COLO668 (cell line): Measurements from ENCODE around the gene CCDC197.

Source experiments
- DNase-seq: peaks from one replicate; lab custom pipeline; 2025; ENCODE audit not compliant: unreplicated experiment; lab: John Stamatoyannopoulos, UW

CCDC197 gene

DNA sequence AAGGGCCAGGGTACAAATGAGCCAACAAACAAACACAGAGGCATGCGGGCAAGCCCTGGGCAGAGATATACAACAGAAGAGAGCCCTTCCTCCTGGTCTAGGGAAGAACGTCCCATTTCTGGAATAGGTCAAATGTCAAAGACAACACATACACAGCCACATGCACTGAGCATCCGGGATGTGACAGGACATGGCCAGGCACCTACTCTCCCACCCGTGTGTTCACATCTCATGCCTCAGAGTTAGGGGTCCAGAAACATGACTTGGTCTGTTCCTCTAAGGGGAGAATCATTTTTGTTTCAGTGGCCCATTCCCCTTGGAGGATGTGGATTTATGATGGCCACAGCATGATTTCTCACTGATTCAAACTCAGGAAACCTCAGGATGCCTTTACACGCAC is 19.9 kb upstream of the CCDC197 start:
- DNase-seq: no peak

DNA sequence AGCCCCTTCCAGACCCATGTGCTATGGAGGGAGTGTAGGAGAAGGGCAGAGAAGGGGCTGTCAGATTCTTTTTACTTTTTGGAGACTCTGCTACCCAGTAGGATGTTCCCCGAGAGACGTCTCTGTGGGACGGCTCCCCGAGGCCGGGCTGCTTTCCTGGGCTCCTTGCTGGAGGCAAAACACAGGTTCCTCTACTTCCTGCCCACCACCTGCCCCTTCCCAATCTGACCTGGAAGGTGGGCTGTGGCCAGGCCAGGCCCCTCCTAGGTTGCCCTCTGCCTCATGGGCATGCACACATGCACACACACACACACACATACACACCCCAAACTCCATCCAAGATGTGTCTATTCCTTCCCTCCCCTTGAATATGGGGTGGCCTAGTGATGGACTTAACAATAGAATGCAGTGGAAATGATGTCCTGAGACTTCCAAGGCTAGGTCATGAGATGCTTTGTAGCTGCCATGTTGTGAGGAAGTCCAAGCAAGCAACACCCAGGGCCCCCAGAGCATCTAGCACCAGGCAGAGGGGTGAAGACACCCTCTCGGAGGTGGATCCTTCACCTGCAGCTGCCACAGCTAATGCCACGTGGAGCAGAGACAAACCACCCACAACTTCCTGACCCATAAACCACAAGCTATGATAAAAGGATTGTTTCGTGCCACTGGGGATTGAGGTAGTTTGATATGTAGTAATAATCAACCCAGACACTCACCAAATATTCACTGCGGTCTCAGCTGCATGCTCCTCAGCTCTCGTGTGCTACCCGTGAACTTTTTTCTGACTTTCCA is 19.1 kb upstream of the CCDC197 start:
- no peak for DNase-seq

DNA sequence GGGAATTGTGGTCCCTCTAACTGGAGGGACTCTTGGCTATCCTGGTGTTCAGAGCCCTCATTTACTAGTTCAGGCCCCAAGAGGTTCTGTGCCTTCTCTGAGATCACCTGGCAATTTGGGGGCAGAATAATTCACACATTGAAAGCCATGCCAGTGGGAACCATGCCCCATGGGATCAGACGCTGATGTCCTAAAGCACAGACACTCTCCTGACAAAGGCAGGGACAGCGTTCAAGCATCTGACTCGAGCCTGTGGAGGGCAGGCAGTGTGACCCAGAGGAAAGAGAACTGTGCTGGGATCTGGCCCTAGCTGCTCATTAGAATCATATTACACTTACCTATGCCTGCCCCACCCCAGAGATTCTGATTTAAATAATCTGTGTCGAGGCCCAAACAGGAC is 18.4 kb upstream of the CCDC197 start:
- DNase-seq: no peak

DNA sequence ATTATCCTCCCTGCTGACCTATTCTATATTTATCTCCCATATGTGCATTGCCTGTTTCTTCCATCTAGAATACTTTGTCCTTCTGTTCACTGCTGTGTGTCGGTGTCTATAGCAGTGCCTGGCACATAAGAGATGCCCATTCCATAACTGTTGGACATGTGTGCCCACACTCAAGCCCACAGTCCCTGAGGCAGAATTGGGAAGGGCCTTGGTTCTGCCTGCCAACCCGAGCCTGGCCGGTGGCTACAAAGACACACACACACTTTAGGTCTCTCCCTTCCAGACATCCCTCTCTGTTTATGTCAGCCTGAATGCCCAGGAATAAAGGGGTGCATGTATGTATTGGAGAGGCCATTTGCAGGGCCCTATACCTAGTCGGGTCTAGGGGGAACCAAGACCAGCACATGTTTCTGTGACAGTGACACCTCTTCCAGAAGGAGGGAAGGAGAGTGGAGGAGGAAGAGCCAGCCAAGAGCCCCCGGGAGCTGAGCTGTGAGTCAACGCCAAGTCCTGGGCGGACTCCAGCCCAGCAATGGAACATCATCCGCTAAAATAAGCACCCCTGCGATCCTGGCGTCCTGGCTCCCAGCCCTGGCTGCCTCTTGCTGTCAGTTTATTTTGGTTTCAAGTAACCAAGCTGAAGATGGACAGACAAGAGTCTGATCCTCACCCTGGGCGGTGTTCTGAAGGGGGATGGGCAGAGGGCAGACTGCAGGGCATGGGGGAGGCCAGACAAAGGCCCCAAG is 16.5 kb upstream of the CCDC197 start:
- DNase-seq: no peak

DNA sequence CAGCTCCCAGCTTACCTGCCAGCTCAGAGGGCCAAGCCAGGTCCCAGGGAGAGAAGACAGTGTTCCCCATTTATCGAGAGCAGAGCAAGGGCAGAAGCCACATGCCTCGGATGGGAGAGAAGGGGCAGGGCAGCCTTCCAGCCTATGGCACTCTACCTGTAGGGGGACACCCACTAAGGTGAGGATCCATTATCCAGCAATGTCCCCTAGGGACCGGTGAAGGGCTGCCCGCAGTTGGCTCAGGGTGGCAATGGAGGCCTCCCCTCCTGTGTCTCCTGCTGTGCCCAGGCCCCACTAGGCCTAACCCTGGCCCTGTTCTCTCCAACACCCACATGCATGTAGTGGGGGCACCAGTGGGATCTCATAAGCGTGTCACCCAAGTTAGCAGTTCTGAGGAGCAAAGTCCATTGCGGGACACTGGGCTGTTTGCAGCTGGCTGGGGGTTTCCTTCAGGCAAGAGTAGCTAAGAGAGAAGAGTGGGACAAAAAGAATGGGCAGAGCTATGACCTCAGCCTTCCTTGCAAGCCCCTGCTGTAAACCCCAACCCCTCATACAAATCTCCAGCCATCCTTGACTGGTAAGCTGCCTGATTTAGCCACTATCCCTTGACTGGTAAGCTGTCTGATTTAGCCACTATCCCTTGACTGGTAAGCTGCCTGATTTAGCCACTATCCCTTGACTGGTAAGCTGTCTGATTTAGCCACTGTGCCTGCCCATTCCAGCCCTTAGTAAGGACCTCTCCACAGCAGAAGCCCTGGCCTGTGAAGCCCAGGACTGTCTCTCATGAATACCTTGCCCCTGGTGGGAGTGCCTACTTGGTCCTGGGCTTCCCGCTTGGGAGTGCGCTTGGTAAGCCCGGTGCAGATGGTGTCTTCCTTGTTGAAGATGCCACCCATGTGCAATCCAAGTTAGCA is 15.5 kb upstream of the CCDC197 start:
- no peak for DNase-seq

DNA sequence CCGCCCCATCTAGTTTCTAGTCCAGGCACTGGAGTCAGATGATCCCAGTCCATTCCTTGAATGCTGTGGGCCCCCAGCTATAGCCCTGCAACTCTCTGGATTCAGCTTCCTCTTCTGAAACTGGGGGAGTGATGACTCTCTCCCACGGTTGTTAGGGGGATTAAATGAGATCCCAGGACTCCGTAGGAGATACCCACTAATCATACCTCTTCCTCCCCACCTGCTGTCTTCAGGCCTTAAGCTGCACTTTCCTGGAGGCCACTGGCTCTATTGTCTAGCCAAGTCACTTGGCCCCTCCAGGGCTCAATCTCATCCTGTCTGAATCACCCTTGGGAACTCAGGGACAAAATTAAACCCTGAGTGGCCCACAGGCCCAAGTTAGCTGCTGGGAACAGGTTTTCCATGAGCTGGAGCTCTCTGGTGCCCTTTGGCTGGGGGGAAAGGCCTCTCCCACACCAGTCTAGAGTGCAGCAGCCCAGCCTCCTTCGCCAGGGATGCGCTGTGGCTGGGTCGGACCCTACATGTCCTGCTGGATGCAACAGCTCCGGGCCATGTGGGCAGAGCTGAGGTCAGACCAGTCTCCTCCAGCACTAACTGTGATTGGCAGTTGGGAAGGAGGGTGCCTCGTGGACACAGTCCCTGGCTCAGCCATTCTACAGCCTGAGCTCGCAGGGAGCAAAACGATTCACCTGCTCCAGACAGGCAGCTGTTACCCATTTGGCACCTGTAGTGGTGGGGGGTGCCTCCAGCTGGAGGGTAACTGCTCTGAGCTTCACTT is 14.7 kb upstream of the CCDC197 start:
- DNase-seq: no peak

DNA sequence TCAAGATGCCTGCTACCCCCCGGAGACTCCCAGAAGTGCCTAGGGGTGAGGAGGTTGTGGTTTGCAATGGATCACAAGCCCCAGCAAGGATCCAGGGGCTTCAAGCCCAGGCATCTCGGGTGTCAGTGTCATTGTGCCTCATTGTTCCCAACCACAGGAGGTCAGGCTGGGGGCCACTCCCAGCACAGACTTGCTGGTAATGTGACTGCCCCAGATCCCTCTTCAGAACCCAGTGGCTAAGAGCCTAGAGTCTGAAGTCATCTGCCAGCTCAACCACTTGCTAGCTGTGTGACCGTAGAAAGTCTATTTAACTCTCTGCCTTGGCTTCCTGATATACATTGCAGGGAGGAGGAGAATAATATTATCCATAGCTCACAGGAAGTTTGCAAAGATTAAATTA is 13.0 kb upstream of the CCDC197 start:
- DNase-seq: no peak

DNA sequence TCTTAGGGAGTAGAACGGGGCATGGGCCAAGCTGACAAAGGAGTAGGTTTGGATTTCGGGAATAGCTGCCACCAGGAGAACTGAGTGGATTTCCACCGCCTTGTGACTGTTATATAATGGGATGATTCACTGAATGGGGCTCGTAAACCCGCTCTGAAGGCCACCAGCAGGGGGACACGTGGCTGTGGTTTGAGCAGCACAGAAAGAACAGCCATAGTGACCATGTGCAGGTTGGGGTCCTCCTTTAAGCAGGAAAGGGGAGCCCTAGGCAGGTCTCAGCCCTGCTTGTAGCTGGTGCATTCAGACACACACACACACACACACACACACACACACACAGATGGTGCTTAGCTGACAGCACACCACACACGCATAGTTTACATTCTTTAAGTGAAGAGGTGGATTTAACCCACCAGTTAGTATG is 12.1 kb upstream of the CCDC197 start:
- no peak for DNase-seq

DNA sequence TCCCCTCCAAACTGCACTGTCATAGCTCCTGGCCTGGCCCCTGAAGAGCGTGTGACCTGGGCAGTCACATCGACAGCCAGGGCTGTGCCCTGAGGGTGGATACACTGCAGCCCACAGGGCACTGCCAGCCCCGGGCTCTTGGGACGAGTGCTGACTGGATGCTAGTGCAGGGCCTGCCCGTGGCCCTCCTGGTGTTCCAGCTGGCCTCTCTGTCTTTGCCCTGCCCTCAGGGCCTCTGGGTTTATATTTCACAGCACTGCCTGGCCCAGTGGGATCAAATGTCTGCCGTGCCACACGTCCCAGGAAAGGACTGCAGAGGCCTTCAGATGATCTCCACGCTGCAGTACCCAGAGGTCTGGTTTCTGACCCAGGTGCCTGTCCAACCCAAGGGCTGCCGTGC is 10.1 kb upstream of the CCDC197 start:
- DNase-seq: peak; percentile 58

DNA sequence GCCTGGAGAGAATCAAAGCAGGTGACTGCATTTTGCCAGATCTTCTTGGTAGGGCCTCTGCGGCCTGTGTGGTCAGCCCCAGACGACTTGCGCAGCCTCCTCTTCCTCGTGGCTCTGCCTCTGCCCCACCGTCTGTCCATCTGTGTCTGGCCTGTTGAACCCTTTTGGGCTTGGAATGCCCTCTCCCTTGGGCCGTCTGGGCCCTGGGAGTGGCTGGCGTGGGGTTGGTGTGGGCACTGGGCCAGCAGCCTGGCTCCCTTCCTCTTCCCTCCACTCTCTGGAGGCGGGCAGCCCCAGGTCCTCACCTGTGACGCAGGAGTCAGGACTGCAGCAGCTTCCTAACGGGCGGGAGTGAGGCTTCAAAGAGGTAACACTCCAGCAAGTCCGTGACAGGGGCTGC is 9.7 kb upstream of the CCDC197 start:
- DNase-seq: no peak

DNA sequence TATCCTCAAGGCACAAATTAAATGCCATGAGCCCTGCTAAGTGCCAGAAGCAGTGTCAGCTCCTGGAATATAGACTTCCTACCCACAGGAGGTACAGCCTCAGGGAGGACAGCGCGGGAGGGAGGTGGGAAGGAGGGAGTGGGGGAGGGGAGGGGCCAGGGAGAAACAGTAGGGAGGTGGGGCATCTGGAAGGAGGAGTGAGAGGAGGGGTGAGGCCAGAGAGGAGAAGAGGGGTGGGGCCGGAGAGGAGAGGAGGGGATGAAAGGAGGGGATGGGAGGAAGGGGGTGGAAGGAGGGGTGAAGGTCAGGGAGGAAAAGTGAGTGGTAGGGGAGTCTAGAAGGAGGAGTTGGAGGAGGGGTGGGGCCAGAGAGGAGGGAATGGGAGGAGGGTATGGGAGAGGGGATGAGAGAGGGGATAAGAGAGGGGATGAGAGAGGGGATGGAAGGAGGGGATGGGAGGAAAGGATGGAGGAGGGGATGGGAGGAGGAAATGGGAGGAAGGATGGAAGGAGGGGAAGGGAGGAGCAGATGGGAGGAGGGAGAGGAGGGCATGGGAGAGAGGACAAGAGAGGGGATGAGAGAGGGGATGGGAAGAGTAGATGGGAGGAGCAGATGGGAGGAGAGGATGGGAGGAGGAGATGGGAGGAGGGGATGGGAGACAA is 9.2 kb upstream of the CCDC197 start:
- no peak for DNase-seq

DNA sequence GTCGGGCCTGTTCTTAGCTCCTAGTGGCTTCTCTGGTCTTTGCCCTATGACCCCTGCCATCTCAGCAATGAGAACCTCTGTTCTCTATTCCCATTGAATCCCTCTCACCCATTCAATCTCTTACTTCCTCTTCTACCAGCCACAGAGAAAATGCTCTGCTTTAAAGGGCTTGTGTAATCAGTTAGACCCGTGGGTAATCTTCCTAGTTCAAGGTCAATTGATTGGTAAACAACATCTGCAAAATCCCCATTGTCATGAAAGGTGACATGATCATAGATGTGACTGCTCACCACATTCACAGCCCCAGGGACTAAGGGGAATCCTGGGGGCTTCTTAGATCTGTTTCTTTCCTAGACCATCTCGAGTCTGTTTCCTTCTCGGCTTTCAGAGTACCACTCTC is 7.2 kb upstream of the CCDC197 start:
- no peak for DNase-seq

DNA sequence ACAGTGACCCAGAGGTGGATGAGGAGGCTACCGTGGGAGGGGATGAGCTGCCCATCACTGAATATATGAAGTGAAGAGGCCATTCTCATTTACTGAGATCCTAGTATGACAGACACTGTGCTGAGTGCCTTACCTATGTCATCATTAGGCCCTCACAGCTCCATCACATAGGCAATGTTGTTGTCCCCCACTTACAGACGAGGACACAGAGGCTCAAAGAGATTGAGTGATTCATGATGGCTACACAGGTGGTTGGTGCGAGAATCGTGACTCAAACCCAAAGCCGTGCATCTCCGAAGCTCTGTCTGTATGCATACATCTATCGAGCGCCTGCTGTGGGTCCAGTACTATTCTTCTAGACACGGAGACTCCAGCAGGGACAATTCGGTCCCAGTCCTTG is 5.9 kb upstream of the CCDC197 start:
- DNase-seq: no peak

DNA sequence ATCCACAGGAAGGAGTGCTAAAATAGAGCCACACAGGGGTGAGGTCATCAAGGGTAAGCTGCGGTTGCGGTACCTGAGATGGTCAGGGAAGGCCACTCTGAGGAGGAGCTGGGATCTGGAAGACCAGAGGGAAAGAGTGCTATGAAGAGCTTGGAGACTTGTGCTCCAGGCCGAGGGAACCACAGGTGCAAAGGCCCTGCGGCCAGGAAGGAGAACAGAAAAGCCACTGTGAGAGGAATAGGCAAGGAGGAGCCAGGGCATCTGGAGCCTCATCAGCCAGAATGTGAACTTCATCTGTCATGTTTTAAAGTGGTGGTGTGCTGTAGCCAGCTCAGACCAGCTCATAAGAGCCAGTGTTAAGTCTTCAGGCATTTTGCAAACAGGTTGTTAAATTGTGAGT is 5.5 kb upstream of the CCDC197 start:
- DNase-seq: no peak

DNA sequence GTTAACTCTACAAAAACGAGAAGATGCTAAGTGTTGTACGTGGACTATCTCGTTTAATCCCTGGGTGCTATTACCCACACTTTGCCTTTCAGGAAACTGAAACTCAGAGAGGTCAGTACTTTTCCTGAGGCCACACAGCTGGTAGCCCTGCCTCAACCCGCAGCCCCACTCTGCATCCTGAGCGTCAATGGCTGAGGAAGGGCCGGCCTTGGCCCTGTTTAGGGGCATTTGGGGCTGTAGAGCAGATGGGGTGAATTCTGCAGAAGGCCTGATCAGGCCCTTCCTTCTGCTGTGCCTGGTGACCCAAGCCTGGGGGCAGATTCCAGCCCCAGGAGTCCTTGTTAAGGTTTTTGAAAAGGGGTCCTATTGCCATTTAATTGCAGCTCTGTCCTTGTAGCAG is 3.7 kb upstream of the CCDC197 start:
- no peak for DNase-seq

DNA sequence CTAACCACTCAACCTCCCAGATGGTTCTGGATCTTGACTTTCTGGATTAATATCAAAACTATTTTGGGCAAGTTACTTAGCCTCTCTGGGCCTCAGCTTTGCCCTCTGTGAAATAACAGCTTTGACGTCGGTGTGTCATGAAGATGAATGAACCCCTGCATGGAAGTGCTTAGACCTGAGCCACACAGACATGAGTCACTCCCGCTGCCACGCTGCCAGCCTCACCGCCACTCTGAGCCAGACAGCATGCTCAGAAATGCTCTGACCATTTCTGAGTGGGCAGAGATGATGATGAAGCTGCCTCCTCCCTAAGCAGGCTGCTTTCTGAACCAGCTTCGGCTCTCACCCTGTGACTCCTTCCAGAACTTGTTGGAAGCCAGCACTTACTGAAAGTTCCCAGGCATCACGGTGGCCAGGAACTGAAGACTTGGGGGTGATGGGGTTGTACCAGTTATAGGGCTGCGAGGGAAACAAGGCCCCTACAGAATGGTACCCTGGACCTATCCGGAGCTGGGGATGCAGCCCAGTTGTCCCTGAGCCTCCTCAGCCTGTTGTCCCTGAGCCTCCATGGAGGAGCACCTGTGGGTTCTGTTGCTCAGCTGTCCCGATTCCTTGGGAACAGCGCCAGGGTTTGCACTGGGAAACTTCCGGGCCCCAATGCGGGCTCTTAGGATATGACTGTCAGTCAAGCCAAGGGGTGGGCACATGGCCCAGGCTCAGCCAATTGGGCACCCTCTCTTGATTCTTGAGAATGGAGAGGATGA is 2.0 kb upstream of the CCDC197 start:
- DNase-seq: peak; percentile 41

DNA sequence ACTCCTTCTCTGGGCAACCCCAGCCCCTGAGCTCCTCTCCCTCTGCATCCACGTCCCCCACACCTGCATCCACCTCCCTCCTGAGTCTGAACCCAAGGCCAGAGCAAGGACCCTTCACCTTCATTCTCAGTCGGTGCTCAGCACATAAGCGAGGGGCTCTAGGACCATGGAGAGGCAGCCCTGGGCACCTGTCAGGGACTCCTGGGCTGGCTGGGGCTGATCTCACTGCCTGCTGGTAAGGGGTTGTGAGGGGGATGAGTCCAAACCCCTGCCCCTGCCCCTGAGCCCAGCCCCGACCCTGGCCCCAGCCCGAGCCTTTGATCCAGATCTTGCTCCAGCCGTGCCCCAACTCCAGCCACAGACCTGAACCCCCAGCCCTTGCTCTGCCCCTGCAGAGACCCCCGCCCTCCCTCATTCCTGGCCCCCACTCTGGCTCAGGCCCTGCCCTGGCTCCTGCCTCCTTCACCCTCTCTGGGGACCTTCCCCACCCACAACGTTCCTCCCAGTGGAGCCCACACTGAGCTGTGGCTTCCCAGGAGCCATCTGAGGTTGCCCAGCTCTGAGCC is 888 bp upstream of the CCDC197 start:
- DNase-seq: no peak

DNA sequence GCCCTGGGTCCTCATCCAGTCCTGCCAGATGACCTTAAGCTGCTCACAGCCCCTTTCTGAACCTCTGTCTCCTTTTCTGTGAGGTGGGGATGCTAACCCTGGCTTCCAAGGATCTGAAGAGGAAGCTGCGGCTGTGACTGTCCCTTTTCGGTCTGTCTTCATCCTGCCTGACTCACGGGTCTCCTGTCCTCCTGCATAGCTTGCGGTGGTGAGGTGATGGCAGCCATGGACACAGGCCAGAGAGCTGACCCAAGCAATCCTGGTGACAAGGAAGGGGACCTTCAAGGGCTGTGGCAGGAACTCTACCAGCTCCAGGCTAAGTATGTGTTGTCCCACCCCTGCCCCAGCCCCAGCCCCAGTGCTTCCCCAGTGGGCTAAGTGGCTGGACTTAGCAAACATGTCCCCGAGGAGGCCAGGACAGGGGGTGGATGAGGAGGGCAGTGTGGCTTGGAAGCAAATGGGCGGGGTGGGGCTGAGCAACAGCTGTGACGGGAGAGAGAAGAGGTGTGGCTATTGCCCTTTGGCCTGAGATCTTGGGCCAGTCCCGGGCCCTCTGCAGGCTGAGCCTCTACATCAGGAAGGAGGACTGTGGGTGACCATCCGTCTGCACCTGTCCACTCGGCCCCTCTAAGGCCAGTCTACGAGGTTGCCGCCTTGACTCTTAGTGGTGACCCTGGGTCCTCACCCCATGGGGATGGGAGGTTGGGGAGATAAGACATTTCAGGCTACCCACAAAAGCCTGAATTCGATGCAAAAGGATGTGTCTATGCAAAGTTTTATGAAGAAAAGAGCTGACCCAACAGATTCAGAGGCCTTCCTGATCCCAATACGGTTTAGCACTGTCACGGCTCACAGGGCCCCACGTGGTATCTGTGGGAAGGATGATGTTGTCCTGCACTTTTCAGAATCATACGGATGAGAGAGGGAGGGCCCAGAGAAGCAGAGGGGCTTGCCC is 1.1 kb downstream of the CCDC197 start:
- no peak for DNase-seq
